Fibroblast of skin of left quadriceps (primary cell): ENCODE results near the gene PAPSS2.
"Not testable (repeated sequence)": the region's sequence is repeated elsewhere in the genome, so short reads cannot be mapped to it uniquely, and the experiment has no call there.

ENCODE experiments used
- DNase-seq, 2 experiments: peaks; one replicate each; pipeline ENCODE4 v3.0.0-alpha.2; 2013; ENCODE audit warnings: low read depth in 2 of 2

PAPSS2 gene

GRCh38 chr10:87659571-87660483 lies at the start of gene PAPSS2:
Gene PAPSS2, plus strand, starts transcription at chr10:87659878. Its CDS starts 104 bp downstream, at chr10:87659982.
- DNase-seq: peak in 1 of 2 experiments; percentile 42

GRCh38 chr10:87611341-87611740 lies 48.3 kb upstream of the PAPSS2 start:
- DNase-seq: not testable (repeated sequence)

- DNase-seq: no peak
Measured at GRCh38 chr10:87612115-87612514, 47.6 kb upstream of the PAPSS2 start.

- peak; percentile 34 to 39 for DNase-seq
Measured at GRCh38 chr10:87613751-87614150, 45.9 kb upstream of the PAPSS2 start.

GRCh38 chr10:87615856-87616255 lies 43.8 kb upstream of the PAPSS2 start:
- DNase-seq: no peak

DNA sequence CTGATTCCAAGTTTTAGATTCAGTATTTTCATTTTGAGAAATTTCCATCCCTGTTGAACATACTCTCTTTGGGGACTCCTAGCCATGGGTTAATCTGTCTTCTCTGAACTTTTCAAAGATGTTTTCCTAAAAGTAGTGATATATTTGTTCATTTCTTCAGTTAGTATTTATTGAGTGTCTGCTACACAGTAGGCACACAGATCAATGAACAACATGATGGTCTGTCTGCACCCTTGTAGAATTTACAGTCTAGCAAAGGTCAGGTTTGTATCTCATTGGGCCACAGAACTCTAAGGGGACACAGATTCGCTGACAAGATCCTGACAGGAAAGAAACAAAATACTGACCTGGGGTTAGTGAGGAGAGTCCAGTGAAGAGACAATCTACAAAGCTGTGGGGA lies 42.2 kb upstream of the PAPSS2 start:
- no peak for DNase-seq

GRCh38 chr10:87618566-87619423 lies 40.9 kb upstream of the PAPSS2 start:
- no peak for DNase-seq

- no peak for DNase-seq
Measured at GRCh38 chr10:87619705-87620104, 40.0 kb upstream of the PAPSS2 start.

GRCh38 chr10:87621440-87621839 lies 38.2 kb upstream of the PAPSS2 start:
- not testable (repeated sequence) for DNase-seq

GRCh38 chr10:87622314-87623004 lies 37.2 kb upstream of the PAPSS2 start:
- no peak for DNase-seq

DNA sequence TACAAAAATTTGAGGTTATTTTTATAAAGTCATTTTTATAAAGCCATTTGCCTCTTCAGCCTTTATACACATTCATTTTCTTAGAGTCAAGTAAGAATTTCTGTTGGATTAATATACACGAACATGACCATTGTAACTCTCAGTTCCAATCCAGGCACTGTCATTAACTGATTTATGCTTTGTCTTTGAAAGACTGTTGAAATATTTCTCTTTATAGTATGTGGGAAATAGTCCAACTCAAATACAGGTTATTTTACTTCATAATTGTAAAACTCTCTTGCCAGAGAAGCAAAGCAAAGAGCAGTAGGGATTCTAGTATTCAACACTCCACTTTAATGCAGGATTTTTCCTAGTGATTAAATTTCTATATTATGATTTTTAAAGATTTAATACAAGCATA lies 36.5 kb upstream of the PAPSS2 start:
- no peak for DNase-seq

DNA sequence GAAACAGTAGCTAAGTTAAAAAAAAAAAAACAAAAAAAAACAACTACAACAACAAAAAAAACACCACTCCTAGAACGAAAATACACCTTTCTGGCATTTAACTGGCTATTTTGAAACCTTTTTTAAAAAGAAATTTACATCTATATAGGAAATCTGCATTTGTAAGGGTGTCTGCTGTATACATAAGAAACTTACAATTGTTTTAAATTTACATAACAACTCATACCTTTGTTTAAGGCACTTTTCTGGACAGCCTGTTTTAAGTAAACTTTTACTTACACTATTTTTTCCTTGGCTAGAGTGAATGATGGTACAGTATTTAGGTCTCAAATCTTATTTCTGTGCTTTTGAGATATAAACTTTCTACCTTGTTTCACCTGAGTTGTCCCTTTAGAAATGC lies 34.0 kb upstream of the PAPSS2 start:
- no peak for DNase-seq

- no peak for DNase-seq
Measured at GRCh38 chr10:87626422-87626892, 33.2 kb upstream of the PAPSS2 start.

GRCh38 chr10:87630171-87630570 lies 29.5 kb upstream of the PAPSS2 start:
- no peak for DNase-seq

- no peak for DNase-seq
Measured at GRCh38 chr10:87632454-87632853, 27.2 kb upstream of the PAPSS2 start.

GRCh38 chr10:87634311-87634710 lies 25.4 kb upstream of the PAPSS2 start:
- DNase-seq: no peak

- peak; percentile 42 to 50 for DNase-seq
Measured at GRCh38 chr10:87635498-87636312, 24.0 kb upstream of the PAPSS2 start.

DNA sequence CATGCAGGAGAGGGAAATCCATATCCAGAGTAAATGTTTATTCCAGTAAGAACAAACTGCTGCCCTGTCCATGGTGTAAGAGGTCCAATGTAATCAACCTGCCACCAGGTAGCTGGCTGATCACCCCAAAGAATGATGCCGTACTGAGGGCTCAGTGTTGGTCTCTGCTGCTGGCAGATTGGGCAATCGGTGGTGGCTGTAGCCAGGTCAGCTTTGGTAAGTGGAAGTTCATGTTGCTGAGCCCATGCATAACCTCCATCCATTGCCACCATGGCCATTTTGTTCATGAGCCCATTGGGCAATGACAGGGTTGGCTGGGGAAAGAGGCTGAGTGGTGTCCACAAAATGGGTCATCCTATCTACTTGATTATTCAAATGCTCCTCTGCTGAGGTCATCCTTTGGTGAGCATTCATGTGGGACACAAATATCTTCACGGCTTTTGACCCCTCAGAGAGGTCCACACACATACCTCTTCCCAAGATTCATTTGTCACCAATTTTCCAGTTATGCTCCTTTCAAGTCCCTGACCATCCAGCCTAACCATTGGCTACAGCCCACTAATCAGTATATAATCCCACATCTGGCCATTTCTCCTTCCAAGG lies 23.3 kb upstream of the PAPSS2 start:
- DNase-seq: no peak

DNA sequence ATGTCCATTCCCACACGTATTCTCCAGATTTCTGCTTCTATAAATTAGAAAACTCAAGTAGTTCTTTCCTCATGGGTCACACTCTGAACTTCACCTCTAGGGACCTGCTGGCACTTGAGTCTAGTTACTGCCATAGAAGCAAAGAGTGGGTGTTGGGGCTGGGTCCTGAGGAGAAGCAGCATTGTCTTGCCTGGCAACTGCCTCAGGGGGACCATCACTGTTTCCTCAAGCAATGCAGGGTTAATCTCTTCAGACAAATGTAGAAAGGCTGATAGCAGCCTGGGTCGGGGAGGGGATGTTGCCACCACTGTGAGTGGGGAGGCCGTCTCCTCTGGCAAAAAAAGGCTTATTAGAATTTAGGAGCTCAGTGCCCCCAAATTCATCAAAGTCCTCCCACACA lies 20.2 kb upstream of the PAPSS2 start:
- DNase-seq: no peak

- no peak for DNase-seq
Measured at GRCh38 chr10:87640043-87640442, 19.6 kb upstream of the PAPSS2 start.

DNA sequence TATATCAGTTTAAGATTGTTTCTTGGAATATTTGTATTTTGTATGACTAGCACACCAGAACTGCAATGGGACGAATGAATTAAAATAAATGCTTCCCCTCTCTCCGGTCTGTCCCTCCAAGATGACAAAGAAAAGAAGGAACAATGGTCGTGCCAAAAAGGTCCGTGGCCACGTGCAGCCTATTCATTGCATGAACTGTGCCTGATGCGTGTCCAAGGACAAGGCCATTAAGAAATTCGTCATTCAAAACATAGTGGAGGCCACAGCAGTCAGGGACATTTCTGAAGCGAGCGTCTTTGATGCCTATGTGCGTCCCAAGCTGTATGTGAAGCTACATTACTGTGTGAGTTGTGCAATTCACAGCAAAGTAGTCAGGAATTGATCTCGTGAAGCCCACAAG lies 17.2 kb upstream of the PAPSS2 start:
- DNase-seq: no peak
